Astrocyte (in vitro differentiated cells and primary cell): ENCODE measurements around the gene LSM10. TPM values are rescaled to one million over a fixed set of nuclear protein-coding genes. Genes with fewer than 3 reads are reported as not detected.

ENCODE experiments used
- DNase-seq: peaks from one replicate; pipeline ENCODE4 v3.0.0-alpha.2; 2010; ENCODE audit warnings: low read depth
- FAIRE-seq: peaks from 2 replicates; lab custom pipeline; 2011; peaks lifted over from hg19 to GRCh38; lab: Jason Lieb, UNC
- H2AFZ ChIP-seq: 2 replicates; pipeline ENCODE4 v1.6.0; 2012; ENCODE audit warnings: low read depth, low read length, inconsistent platforms
- H3K27ac ChIP-seq: 2 replicates; pipeline ENCODE4 v1.5.1; 2011; ENCODE audit warnings: low read depth, low read length, inconsistent platforms
- H3K27me3 ChIP-seq: 2 replicates; pipeline ENCODE4 v1.6.0; 2011; ENCODE audit warnings: low read length, inconsistent platforms; ENCODE audit not compliant: insufficient read depth
- H3K36me3 ChIP-seq: 2 replicates; pipeline ENCODE4 v1.5.1; 2011; ENCODE audit warnings: low read length, inconsistent platforms; ENCODE audit not compliant: insufficient read depth
- H3K4me1 ChIP-seq: 2 replicates; pipeline ENCODE4 v1.5.1; 2011; ENCODE audit warnings: low read length, inconsistent platforms; ENCODE audit not compliant: insufficient read depth
- H3K4me2 ChIP-seq: 2 replicates; pipeline ENCODE4 v1.6.0; 2012; ENCODE audit warnings: low read length, inconsistent platforms
- H3K4me3 ChIP-seq: 2 replicates; pipeline ENCODE4 v1.5.1; 2011; ENCODE audit warnings: low read depth, mild to moderate bottlenecking, low read length, inconsistent platforms; ENCODE audit not compliant: insufficient read depth
- H3K79me2 ChIP-seq: 2 replicates; pipeline ENCODE4 v1.6.0; 2012; ENCODE audit warnings: mild to moderate bottlenecking, low read length, inconsistent platforms; ENCODE audit not compliant: insufficient read depth
- H3K9ac ChIP-seq: 2 replicates; pipeline ENCODE4 v1.6.0; 2012; ENCODE audit warnings: mild to moderate bottlenecking, low read length, inconsistent platforms
- H3K9me3 ChIP-seq: 2 replicates; pipeline ENCODE4 v1.5.1; 2012; ENCODE audit warnings: low read depth, mild to moderate bottlenecking, low read length, inconsistent platforms; ENCODE audit not compliant: insufficient read depth
- H4K20me1 ChIP-seq: 2 replicates; pipeline ENCODE4 v1.6.0; 2012; ENCODE audit warnings: low read length, inconsistent platforms; ENCODE audit not compliant: insufficient read depth
- H3K27ac Mint-ChIP-seq: one replicate; pipeline ENCODE4 v1.8.0; 2021; ENCODE audit warnings: mild to moderate bottlenecking, mixed read lengths; ENCODE audit not compliant: unreplicated experiment
- H3K27me3 Mint-ChIP-seq: one replicate; pipeline ENCODE4 v1.8.0; 2021; ENCODE audit warnings: low read depth, mixed read lengths; ENCODE audit not compliant: unreplicated experiment
- H3K36me3 Mint-ChIP-seq: one replicate; pipeline ENCODE4 v1.8.0; 2021; ENCODE audit warnings: low read depth, mixed read lengths; ENCODE audit not compliant: unreplicated experiment
- H3K4me1 Mint-ChIP-seq: one replicate; pipeline ENCODE4 v1.8.0; 2021; ENCODE audit warnings: low read depth, mixed read lengths; ENCODE audit not compliant: unreplicated experiment
- H3K4me3 Mint-ChIP-seq: one replicate; pipeline ENCODE4 v1.8.0; 2021; ENCODE audit warnings: mild to moderate bottlenecking, moderate library complexity, mixed read lengths; ENCODE audit not compliant: unreplicated experiment
- H3K9me3 Mint-ChIP-seq: one replicate; pipeline ENCODE4 v1.8.0; 2021; ENCODE audit warnings: mild to moderate bottlenecking, mixed read lengths; ENCODE audit not compliant: unreplicated experiment
- CTCF ChIP-seq: IDR thresholded peaks from 2 replicates; pipeline ENCODE4 v1.5.1; 2011; ENCODE audit warnings: low read depth, mild to moderate bottlenecking, inconsistent platforms, low read length, moderate library complexity; ENCODE audit not compliant: insufficient read depth
- EZH2 ChIP-seq: IDR thresholded peaks from 2 replicates; pipeline ENCODE4 v1.6.1; 2012; ENCODE audit warnings: mild to moderate bottlenecking, low read length, inconsistent platforms; ENCODE audit not compliant: insufficient read depth
- total RNA-seq: library from RNA; stranded (reverse); gene quantifications from 2 replicates; pipeline ENCODE4 v1.2.1, GENCODE V29; 2021

LSM10 gene
- total RNA-seq, 1 donor from 2014 or later = 48.9 TPM

GRCh38 chr1:36442337-36442736 is 44.6 kb upstream of the LSM10 start:
- FAIRE-seq = no peak
- no peak for TF ChIP-seq CTCF
- no peaks in the 10 kb centered on the region for H3K27me3 Mint-ChIP-seq

GRCh38 chr1:36440646-36441045 is 42.9 kb upstream of the LSM10 start:
- no peaks in the 10 kb centered on the region for H3K9me3 Mint-ChIP-seq

More at GRCh38 chr1:36442337-36442736, 44.6 kb upstream of the LSM10 start:
- Histone ChIP-seq H3K27me3 (no peaks in the 10 kb centered on the region), H3K4me2 (no peak overlapping the region), H4K20me1 (no peaks in the 10 kb centered on the region), H3K79me2 (no peaks in the 10 kb centered on the region), H3K9me3 (no peaks in the 10 kb centered on the region), H3K36me3 (no peaks in the 10 kb centered on the region), H3K9ac (no peak overlapping the region), H3K27ac (no peak overlapping the region), H3K4me1 (no peaks in the 10 kb centered on the region), H3K4me3 (no peak overlapping the region), H2AFZ (no peak overlapping the region)
- Mint-ChIP-seq H3K27ac (no peak overlapping the region), H3K4me1 (peaks cover 3% of the 10 kb centered on the region), H3K9me3 (no peaks in the 10 kb centered on the region), H3K4me3 (no peak overlapping the region), H3K36me3 (no peaks in the 10 kb centered on the region)
- no peak for DNase-seq

GRCh38 chr1:36440044-36440443 is 42.3 kb upstream of the LSM10 start:
- H3K36me3 ChIP-seq = no peaks in the 10 kb centered on the region
- H4K20me1 ChIP-seq = no peaks in the 10 kb centered on the region
- H2AFZ ChIP-seq = no peak overlapping the region
- no peak for FAIRE-seq
- Mint-ChIP-seq H3K4me1 (peaks cover 8% of the 10 kb centered on the region), H3K4me3 (no peak overlapping the region), H3K27me3 (no peaks in the 10 kb centered on the region), H3K36me3 (peaks cover 3% of the 10 kb centered on the region), H3K9me3 (no peaks in the 10 kb centered on the region), H3K27ac (no peak overlapping the region)
- H3K79me2 ChIP-seq = no peaks in the 10 kb centered on the region
- H3K4me2 ChIP-seq = no peak overlapping the region
- no peak overlapping the region for H3K9ac ChIP-seq
- DNase-seq = no peak
- no peaks in the 10 kb centered on the region for H3K9me3 ChIP-seq
- H3K4me3 ChIP-seq = no peak overlapping the region
- peaks cover 4% of the 10 kb centered on the region for H3K4me1 ChIP-seq
- H3K27ac ChIP-seq = no peak overlapping the region
- no peaks in the 10 kb centered on the region for H3K27me3 ChIP-seq
- TF ChIP-seq EZH2 (no peak), CTCF (no peak)

More at GRCh38 chr1:36440646-36441045, 42.9 kb upstream of the LSM10 start:
- H3K4me1 ChIP-seq = peaks cover 4% of the 10 kb centered on the region
- H2AFZ ChIP-seq = no peak overlapping the region
- no peaks in the 10 kb centered on the region for H3K36me3 ChIP-seq
- H3K27me3 ChIP-seq = no peaks in the 10 kb centered on the region
- no peak overlapping the region for H3K27ac ChIP-seq
- H3K9ac ChIP-seq = no peak overlapping the region
- TF ChIP-seq CTCF = no peak
- no peak for TF ChIP-seq EZH2
- DNase-seq (no peak), FAIRE-seq (no peak)
- peaks cover 8% of the 10 kb centered on the region for H3K4me1 Mint-ChIP-seq
- H3K79me2 ChIP-seq = no peaks in the 10 kb centered on the region
- no peak overlapping the region for H3K4me3 Mint-ChIP-seq
- no peaks in the 10 kb centered on the region for H3K27me3 Mint-ChIP-seq
- H4K20me1 ChIP-seq = no peaks in the 10 kb centered on the region
- H3K4me3 ChIP-seq = no peak overlapping the region
- no peak overlapping the region for H3K4me2 ChIP-seq
- no peak overlapping the region for H3K27ac Mint-ChIP-seq
- H3K9me3 ChIP-seq = no peaks in the 10 kb centered on the region
- peaks cover 3% of the 10 kb centered on the region for H3K36me3 Mint-ChIP-seq
